Lower leg skin (tissue), 3 donors: ENCODE measurements around the gene FFAR3.

Experiments
- CTCF ChIP-seq, 3 donors: fragments of 450-650 bp; IDR thresholded peaks; one replicate each; pipeline ENCODE4 v1.5.1; 2016; ENCODE audit warnings: antibody characterized with exemption in 3 of 3, mild to moderate bottlenecking in 3 of 3, moderate library complexity in 2 of 3
- POLR2A ChIP-seq, 2 donors: fragments of 450-650 bp; IDR thresholded peaks; one replicate each; pipeline ENCODE4 v1.6.1; 2016 to 2017; ENCODE audit warnings: antibody characterized with exemption in 2 of 2, mild to moderate bottlenecking in 1 of 2, moderate library complexity in 1 of 2

- TF ChIP-seq CTCF (IDR thresholded peaks at IDR 0.05) (no peak), POLR2A (IDR thresholded peaks at IDR 0.05) (no peak)
Measured at GRCh38 chr19:35321291-35321690, 37.0 kb upstream of the FFAR3 start.
